ENCODE results near the gene ZFYVE27. TPM values are rescaled to one million over a fixed set of nuclear protein-coding genes. Genes with fewer than 3 reads are reported as not detected.

The ZFYVE27 gene
- total RNA-seq, 1 donor from 2014 or later = 40.7 TPM

GRCh38 chr10:97766106-97766810, 29.3 kb downstream of the ZFYVE27 start:
- Mint-ChIP-seq H3K4me1 (peaks cover 2% of the 10 kb centered on the region), H3K9me3 (no peaks in the 10 kb centered on the region), H3K27me3 (ENCODE audit: low read depth) (peaks cover 37% of the 10 kb centered on the region), H3K27ac (no peak overlapping the region), H3K36me3 (no peaks in the 10 kb centered on the region), H3K4me3 (no peak overlapping the region)
- no peak for DNase-seq (ENCODE audit: low spot score in 2 of 2, unreplicated experiment in 2 of 2)
- TF ChIP-seq CTCF (IDR thresholded peaks at IDR 0.05; ENCODE audit: unreplicated experiment) = no peak

GRCh38 chr10:97766996-97767924, 30.3 kb downstream of the ZFYVE27 start:
- Mint-ChIP-seq H3K9me3 (no peaks in the 10 kb centered on the region), H3K36me3 (no peaks in the 10 kb centered on the region), H3K27ac (no peak overlapping the region), H3K27me3 (ENCODE audit: low read depth) (peaks cover 43% of the 10 kb centered on the region), H3K4me1 (peaks cover 7% of the 10 kb centered on the region), H3K4me3 (no peak overlapping the region)
- DNase-seq (ENCODE audit: low spot score in 2 of 2, unreplicated experiment in 2 of 2) = no peak
- no peak for TF ChIP-seq CTCF (IDR thresholded peaks at IDR 0.05; ENCODE audit: unreplicated experiment)

- H3K4me3 Mint-ChIP-seq = no peak overlapping the region
- H3K9me3 Mint-ChIP-seq = no peaks in the 10 kb centered on the region
- peaks cover 8% of the 10 kb centered on the region for H3K4me1 Mint-ChIP-seq
- no peak overlapping the region for H3K27ac Mint-ChIP-seq
- DNase-seq (ENCODE audit: low spot score in 2 of 2, unreplicated experiment in 2 of 2) = no peak
- no peak for TF ChIP-seq CTCF (IDR thresholded peaks at IDR 0.05; ENCODE audit: unreplicated experiment)
- H3K36me3 Mint-ChIP-seq = no peaks in the 10 kb centered on the region
- H3K27me3 Mint-ChIP-seq (ENCODE audit: low read depth) = peaks cover 57% of the 10 kb centered on the region
These were observed 31.7 kb downstream of the ZFYVE27 start for GRCh38 chr10:97768322-97769315.

GRCh38 chr10:97770255-97770654, 33.3 kb downstream of the ZFYVE27 start:
- Mint-ChIP-seq H3K36me3 (no peaks in the 10 kb centered on the region), H3K9me3 (no peaks in the 10 kb centered on the region), H3K27ac (no peak overlapping the region), H3K4me1 (peaks cover 8% of the 10 kb centered on the region), H3K4me3 (no peak overlapping the region), H3K27me3 (ENCODE audit: low read depth) (peaks cover 72% of the 10 kb centered on the region)
- DNase-seq (ENCODE audit: low spot score in 2 of 2, unreplicated experiment in 2 of 2) = no peak
- no peak for TF ChIP-seq CTCF (IDR thresholded peaks at IDR 0.05; ENCODE audit: unreplicated experiment)

Measured in mesothelial cell of epicardium (in vitro differentiated cells).